ENCODE results near the gene RBM11.

- TF ChIP-seq CTCF (IDR thresholded peaks at IDR 0.05; ENCODE audit: borderline replicate concordance, extremely low read depth, low read length, poor library complexity, severe bottlenecking) = no peak
- no peak for TF ChIP-seq EZH2 (IDR thresholded peaks at IDR 0.05; ENCODE audit: borderline replicate concordance, low read depth, low read length, severe bottlenecking)
Observed at GRCh38 chr21:14236180-14236579, 20.2 kb downstream of the RBM11 start.

All from DND-41 (cell line).